Epithelial cell of proximal tubule (primary cell): Measurements from ENCODE around the gene RADIL. TPM values are rescaled to one million over a fixed set of nuclear protein-coding genes. Genes with fewer than 3 reads are reported as not detected.

ENCODE experiments used
- DNase-seq: peaks from one replicate; pipeline ENCODE4 v3.0.0-alpha.2; 2011; ENCODE audit warnings: low read depth
- H3K4me3 ChIP-seq: 2 replicates; pipeline ENCODE4 v1.5.1; 2011; ENCODE audit warnings: low read depth, mild to moderate bottlenecking, low read length
- CTCF ChIP-seq: conservative IDR thresholded peaks from 2 replicates; pipeline ENCODE4 v1.5.1; 2012; ENCODE audit warnings: low read depth, mild to moderate bottlenecking, low read length
- total RNA-seq: library from RNA; depleted of rRNA; stranded (reverse); fragments of >200 nt; gene quantifications from 2 replicates; pipeline ENCODE4 v1.2.3, GENCODE V29; 2015

The RADIL gene
- total RNA-seq, 1 donor from 2014 or later: 2.4 TPM

- DNase-seq: peak; percentile 64
- TF ChIP-seq CTCF: no peak
- H3K4me3 ChIP-seq: peak within 1 kb of the TSS; percentile 91
These were observed 108.2 kb downstream of the RADIL start, which contains the start of gene AP5Z1 for GRCh38 chr7:4775250-4775847. AP5Z1 (plus strand) TSS chr7:4775623; CDS start chr7:4775716, 93 bp downstream.

- DNase-seq: peak; percentile 45
- peak overlapping the region; percentile 91 for H3K4me3 ChIP-seq
- TF ChIP-seq CTCF: no peak
These were observed 108.8 kb downstream of the RADIL start for GRCh38 chr7:4774658-4775249.

GRCh38 chr7:4774007-4774406 lies 109.5 kb downstream of the RADIL start:
- DNase-seq: no peak
- H3K4me3 ChIP-seq: peak overlapping the region; percentile 91
- no peak for TF ChIP-seq CTCF

- no peak for TF ChIP-seq CTCF
- no peak overlapping the region for H3K4me3 ChIP-seq
- DNase-seq: no peak
These were observed 111.2 kb downstream of the RADIL start for GRCh38 chr7:4772306-4772705.

GRCh38 chr7:4771737-4772136 lies 111.8 kb downstream of the RADIL start:
- DNase-seq: no peak
- no peak overlapping the region for H3K4me3 ChIP-seq
- no peak for TF ChIP-seq CTCF

- no peak overlapping the region for H3K4me3 ChIP-seq
- DNase-seq: no peak
- no peak for TF ChIP-seq CTCF
These were observed 112.6 kb downstream of the RADIL start for GRCh38 chr7:4770886-4771285.

- no peak overlapping the region for H3K4me3 ChIP-seq
- DNase-seq: no peak
- TF ChIP-seq CTCF: no peak
These were observed 113.8 kb downstream of the RADIL start for GRCh38 chr7:4769761-4770160.
